RPMI8226 (cell line): ENCODE measurements around the gene DHX15.

Experiments used
- DNase-seq: peaks from one replicate; pipeline ENCODE4 v3.0.0-alpha.2; 2015

Gene DHX15

DNA sequence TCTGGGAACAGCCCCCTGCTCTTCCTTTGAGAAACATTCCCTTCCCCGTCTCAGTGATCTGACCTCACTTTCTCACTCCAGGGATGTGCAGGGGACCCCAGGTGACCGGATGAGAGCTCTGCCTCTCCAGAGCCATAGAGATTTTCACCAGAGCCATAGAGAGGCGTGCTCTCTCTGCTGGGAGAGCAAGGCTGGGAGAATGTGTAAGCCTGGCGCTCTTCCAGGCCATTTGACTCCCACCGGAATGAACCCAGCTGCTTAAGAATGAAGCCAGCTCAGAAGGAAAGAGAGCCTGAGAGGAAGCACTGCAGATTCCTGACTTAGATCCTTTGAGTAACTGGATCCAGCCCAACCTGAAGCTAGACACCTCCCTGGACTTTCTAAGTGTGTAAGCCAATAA lies 106.4 kb downstream of the DHX15 start:
- DNase-seq = no peak
